Transverse colon (tissue), 4 donors: ENCODE data around the gene HDAC9.

Source experiments
- CTCF ChIP-seq, 5 experiments: fragments of 200-600 bp in 3 of 5; fragments of 450-650 bp in 2 of 5; sonication (generic) in 3 of 5; IDR thresholded peaks; 1 replicate in 2 of 5; 2 replicates in 3 of 5; pipeline ENCODE4 v1.5.1; 2016 to 2017; ENCODE audit warnings: antibody characterized with exemption in 5 of 5, inconsistent platforms in 3 of 5, mild to moderate bottlenecking in 2 of 5, moderate library complexity in 1 of 5
- EP300 ChIP-seq: sonication (generic); formaldehyde crosslinking; IDR thresholded peaks from one replicate; pipeline ENCODE4 v1.6.1; 2017; ENCODE audit warnings: antibody characterized with exemption, low read depth
- POLR2A ChIP-seq: fragments of 450-650 bp; IDR thresholded peaks from one replicate; pipeline ENCODE4 v1.6.1; 2016; ENCODE audit warnings: antibody characterized with exemption, mild to moderate bottlenecking, moderate library complexity
- POLR2AphosphoS5 ChIP-seq, 3 donors: sonication (generic); formaldehyde crosslinking; IDR thresholded peaks; one replicate each; pipeline ENCODE4 v1.6.1; 2016; ENCODE audit warnings: antibody characterized with exemption in 3 of 3

GRCh38 chr7:18846765-18847215, 351.2 kb downstream of the HDAC9 start:
- TF ChIP-seq CTCF (IDR thresholded peaks at IDR 0.05) (no peak), POLR2A (no peak), EP300 (no peak), POLR2AphosphoS5 (IDR thresholded peaks at IDR 0.05) (no peak)
